Head of caudate nucleus (tissue), 42 donors: ENCODE measurements around the gene NUP153.
A peak's percentile ranks its signal among the peaks of the same experiment; 100 is the strongest.
"Not testable (repeated sequence)": the region's sequence is repeated elsewhere in the genome, so short reads cannot be mapped to it uniquely, and the experiment has no call there.

Experiments used
- DNase-seq, 42 donors: peaks; one replicate each; pipeline versions ENCODE4 v3.0.0 to v3.0.0-alpha.2; 2020 to 2021; ENCODE audit warnings: mixed read lengths in 7 of 42
- intact Hi-C: fragments of 100-400 bp; cut with DNase I; formaldehyde crosslinking; loops from one replicate; pipeline ENCODE4 v1.15.0; 2022

The NUP153 gene

GRCh38 chr6:17714879-17715851, 8.4 kb upstream of the NUP153 start:
- DNase-seq = no peak
- intact Hi-C loops = no loop called here

DNA sequence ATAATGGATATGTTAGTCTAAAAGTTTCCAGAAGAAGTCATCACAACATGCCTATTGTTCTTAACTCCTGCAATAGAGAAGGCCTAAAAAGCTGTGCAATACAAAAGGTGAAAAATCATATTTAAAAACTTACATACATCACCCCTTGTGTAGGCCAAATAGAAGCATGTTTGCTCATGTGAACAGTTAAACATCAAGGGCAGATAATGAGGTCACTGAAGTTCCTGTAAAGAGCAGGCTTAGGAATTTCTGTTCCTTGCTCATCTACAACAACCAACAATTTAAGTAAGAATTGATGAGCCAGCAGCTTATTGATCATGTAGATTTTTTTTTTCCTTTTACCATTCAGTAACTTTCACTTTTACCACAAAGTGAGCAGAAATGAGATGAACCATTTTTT, 7.5 kb upstream of the NUP153 start:
- intact Hi-C loops = no loop called here
- DNase-seq = no peak

GRCh38 chr6:17712576-17712975, 5.9 kb upstream of the NUP153 start:
- intact Hi-C loops = no loop called here
- DNase-seq = no peak

- no peak for DNase-seq
- intact Hi-C loops = no loop called here
These were observed 3.6 kb upstream of the NUP153 start for GRCh38 chr6:17710331-17710730.

GRCh38 chr6:17709476-17709875, 2.8 kb upstream of the NUP153 start:
- intact Hi-C loops = loop anchor here (5.0 to 10.0 kb wide), 3 partner anchors 107 to 415 kb away; partner anchors contain the start of genes FAM8A1, KIF13A and NHLRC1
- DNase-seq = no peak

DNA sequence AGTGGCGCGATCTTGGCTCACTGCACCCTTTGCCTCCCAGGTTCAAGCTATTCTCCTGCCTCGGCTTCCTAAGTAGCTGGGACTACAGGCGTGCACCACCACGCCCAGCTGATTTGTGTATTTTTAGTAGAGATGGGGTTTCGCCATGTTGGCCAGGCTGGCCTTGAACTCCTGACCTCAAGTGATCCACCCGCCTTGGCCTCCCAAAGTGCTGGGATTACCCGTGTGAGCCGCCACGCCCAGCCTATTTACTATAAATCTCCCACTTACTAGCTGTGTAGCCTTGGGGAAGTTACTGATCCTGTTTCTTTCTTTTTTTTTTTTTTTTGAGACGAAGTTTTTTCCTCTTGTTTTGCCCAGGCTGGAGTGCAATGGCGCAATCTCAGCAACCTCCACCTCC, 1.3 kb upstream of the NUP153 start:
- not testable (repeated sequence) for DNase-seq
- intact Hi-C loops = loop anchor here (5.0 to 10.0 kb wide), 3 partner anchors 106 to 417 kb away; partner anchors contain the start of genes FAM8A1, KIF13A and NHLRC1

DNA sequence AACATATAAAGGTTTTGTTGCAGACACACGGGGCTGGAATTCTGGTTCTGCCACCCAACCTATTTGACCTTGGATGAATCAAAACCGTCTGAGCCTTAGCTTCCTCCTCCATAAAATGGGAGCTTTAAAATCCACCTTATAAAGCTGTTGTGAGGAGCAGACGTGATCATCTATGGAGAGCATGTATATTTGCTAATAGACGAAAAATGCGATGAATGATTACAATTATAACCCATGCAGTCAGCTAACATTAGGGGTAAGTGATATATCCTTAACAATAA, 586 bp upstream of the NUP153 start:
- peak in 3 of 42 donors; percentile 5 to 28 (median 7) for DNase-seq
- intact Hi-C loops = loop anchor here (5.0 to 10.0 kb wide), 3 partner anchors 105 to 417 kb away; partner anchors contain the start of genes FAM8A1, KIF13A and NHLRC1

DNA sequence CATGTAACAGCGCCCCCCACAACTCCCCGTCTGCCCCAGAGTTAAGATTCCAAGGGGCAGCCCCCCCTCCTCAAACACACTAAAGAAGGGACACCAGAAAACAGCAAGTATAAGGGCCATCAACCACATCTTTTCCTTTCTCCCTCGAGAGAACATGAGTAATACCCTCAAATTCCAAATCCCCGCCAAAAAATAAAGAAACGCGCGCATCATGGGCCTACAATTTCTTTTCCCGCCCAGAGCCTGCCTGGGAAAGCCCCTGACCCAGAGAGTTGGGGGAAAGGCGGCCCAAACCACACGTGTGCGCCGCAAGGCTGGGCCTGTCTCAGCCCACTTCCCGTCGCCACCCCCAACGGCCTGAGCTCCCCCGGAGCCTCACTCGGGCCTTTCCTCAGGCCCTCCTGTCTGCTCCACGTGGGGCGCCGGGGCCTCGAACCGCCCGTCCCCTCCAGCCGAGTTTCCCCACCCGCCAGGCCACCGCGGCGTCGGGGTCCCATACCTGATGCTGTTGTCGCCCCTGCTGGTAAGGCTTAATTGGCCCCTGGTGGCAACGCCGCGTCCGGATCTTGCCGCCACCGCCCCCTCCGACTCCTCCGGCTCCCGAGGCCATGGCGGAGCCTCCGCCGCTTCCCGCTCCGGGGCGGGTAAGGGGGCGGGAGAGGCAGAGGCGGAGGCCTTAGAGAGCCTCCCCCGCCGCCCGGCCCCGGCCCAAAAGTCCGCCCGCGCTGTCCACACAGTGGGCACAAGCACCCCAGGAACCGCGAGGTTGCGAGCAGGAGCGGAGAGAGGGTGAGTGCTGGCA, 746 bp downstream of the NUP153 start:
- intact Hi-C loops = loop anchor here (5.0 to 10.0 kb wide), 3 partner anchors 104 to 419 kb away; partner anchors contain the start of genes FAM8A1, KIF13A and NHLRC1
- DNase-seq = peak in 31 of 42 donors; percentile 11 to 67 (median 38)

GRCh38 chr6:17705428-17705777, 1.3 kb downstream of the NUP153 start:
- peak in 3 of 42 donors; percentile 6 to 9 (median 6) for DNase-seq
- intact Hi-C loops = loop anchor here (5.0 to 10.0 kb wide), 3 partner anchors 103 to 419 kb away; partner anchors contain the start of genes FAM8A1, KIF13A and NHLRC1

- intact Hi-C loops = loop anchor here (10.0 kb wide), 2 partner anchors 282 to 422 kb away; partner anchors contain the start of genes KIF13A and NHLRC1
- peak in 2 of 42 donors; percentile 3 to 5 for DNase-seq
These were observed 3.5 kb downstream of the NUP153 start for GRCh38 chr6:17703256-17703694.

DNA sequence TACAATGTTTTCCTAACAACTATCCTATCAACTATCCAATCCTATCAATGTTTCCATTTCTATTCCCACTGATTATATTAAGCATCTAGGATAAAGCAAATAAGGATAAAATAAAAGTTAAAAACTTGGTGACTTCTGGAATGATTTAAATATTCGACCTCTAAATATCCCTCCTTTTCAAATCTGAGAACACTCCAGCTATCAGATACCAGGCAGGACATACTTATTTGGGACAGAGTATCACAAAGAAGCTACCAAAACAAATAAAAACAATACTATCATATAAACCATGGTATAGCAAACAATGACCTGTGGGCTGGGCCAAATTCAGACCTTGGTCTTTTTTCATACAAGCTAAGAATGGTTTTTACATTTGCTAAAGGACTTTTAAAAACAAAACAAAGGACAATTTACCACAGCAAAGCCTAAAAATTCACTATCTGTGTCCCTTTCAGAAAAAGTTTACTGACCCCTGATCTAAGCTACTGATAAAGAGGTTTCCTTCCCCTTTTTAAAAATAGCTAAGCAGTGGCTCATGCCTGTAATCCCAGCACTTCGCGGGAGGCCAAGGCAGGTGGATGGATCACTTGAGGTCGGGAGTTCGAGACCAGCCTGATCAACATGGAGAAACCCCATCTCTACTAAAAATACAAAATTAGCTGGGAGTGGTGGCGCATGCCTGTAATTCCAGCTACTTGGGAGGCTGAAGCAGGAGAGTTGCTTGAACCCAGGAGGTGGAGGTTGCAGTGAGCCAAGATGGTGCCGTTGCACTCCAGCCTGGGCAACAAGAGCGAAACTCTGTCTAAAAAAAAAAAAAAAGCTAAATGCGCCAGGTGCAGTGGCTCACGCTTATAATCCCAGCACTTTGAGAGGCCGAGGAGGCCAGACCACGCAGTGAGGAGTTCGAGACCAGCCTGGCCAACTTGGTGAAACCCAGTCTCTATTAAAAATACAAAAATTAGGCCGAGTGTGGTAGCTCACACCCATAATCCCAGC, 6.0 kb downstream of the NUP153 start:
- no peak for DNase-seq
- intact Hi-C loops = loop anchor here (10.0 kb wide), 2 partner anchors 284 to 424 kb away; partner anchors contain the start of genes KIF13A and NHLRC1

DNA sequence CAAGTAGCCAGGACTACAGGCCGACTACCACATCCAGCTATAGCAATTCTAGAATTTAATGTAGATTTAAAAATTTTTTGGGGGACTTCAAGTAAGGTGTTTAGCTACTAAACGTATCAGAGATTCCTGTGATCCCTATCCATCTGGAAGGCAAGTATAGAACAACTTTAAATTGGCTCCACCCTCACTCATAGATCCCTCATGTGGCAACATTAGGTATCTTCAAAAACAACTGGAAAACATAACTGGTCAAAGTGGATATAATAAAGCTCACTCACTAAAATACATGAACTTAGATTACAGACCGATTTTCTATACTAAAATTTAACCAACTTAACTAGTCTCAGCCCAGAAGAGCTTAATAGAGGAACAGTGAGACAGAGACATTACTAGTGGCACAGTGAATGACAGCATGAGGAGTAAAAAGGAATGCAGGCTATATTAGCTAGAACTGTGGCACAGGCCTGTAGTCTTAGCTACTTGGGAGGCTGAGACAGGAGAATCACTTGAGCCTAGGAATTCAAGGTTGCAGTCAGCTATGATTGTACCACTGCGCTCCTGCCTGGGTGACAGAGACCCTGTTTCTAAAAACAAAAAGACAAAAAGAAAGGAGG, 14.7 kb downstream of the NUP153 start:
- intact Hi-C loops = no loop called here
- no peak for DNase-seq

DNA sequence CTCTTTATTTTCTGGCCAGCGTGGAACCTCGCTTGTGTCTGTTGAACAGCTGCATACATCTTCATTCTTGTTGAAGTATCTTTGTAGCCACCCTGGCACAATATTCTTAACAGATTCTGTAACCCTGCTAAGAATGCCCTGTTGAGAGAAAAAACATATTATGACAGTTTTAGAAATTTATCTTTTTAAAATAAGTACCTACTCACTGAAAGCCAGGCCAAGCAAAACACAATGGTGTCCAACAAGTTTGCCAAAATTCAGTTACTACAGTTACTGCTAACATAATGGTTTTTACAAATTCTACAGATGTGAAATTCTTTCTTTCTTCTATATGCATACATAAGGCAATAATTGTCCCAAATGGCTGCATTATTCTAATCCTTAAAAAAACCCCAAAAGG, 18.2 kb downstream of the NUP153 start:
- no peak for DNase-seq
- intact Hi-C loops = no loop called here

DNA sequence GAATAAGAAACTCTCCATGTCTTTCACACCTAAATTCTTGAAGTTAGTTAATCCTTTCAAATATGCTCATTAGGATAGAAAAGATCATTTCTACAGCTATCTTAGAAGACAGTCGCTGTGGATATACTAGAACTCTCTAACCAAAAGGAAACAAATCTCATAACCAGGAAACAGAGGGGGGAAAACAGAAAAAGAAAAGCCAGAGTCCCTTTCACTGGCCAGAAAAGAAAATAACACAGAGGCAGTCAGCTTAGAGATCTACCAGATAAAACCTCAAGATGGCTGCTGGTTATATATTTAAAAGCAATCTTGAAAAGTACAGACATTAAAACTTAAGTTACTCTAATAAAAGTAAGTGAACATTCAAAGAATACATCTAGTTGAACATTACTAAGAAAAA, 19.6 kb downstream of the NUP153 start:
- no peak for DNase-seq
- intact Hi-C loops = no loop called here

- no peak for DNase-seq
- intact Hi-C loops = no loop called here
These were observed 22.6 kb downstream of the NUP153 start for GRCh38 chr6:17684134-17684533.

- DNase-seq = no peak
- intact Hi-C loops = no loop called here
These were observed 23.3 kb downstream of the NUP153 start for GRCh38 chr6:17683428-17683827.

DNA sequence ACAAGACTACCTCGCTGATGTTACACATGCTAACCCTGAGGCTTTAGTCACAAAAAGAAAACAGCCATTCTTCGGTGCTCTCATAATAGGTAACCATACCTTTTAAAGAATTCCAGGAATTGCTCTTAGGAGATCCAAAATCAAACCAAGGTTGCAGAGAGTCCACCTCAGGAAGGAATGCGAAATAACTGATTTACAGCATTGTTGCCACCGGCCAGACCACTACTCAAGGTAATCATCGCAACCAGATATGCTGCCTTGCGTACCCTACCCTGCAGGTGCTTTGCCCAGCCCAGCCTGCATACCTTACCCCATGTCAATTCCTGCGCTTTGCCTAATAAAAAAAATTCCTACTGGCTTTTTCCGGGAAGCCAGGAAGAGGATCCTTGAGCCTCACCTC, 27.0 kb downstream of the NUP153 start:
- no peak for DNase-seq
- intact Hi-C loops = no loop called here

- intact Hi-C loops = no loop called here
- no peak for DNase-seq
These were observed 29.1 kb downstream of the NUP153 start for GRCh38 chr6:17677602-17678001.
